Natural killer cell (primary cell): ENCODE measurements around the gene TEX264. TPM values are rescaled to one million over a fixed set of nuclear protein-coding genes. Genes with fewer than 3 reads are reported as not detected.

ENCODE experiments used
- ATAC-seq, 3 donors: fragments of 150-1000 bp in 2 of 3; fragments of 200-7000 bp in 1 of 3; cut with Tn5 transposase; 1 replicate in 1 of 3; 2 replicates in 2 of 3; pipeline ENCODE4 v1.10.0; 2021; ENCODE audit warnings: mild to moderate bottlenecking in 2 of 3, moderate library complexity in 2 of 3
- DNase-seq, 2 donors: peaks; one replicate each; pipeline versions ENCODE4 v3.0.0 to v3.0.0-alpha.2; 2013 to 2021; ENCODE audit warnings: mixed read lengths in 1 of 2
- H3K27ac ChIP-seq: one replicate; pipeline ENCODE4 v1.5.1; 2013; ENCODE audit warnings: mild to moderate bottlenecking, low read length
- H3K27me3 ChIP-seq: one replicate; pipeline ENCODE4 v1.6.1; 2013; ENCODE audit warnings: low read length; ENCODE audit not compliant: control insufficient read depth, insufficient read depth
- H3K36me3 ChIP-seq: one replicate; pipeline ENCODE4 v1.6.1; 2013; ENCODE audit warnings: low read length; ENCODE audit not compliant: control insufficient read depth, insufficient read depth
- H3K4me1 ChIP-seq: one replicate; pipeline ENCODE4 v1.6.1; 2013; ENCODE audit warnings: low read length; ENCODE audit not compliant: control insufficient read depth, insufficient read depth
- H3K4me3 ChIP-seq: one replicate; pipeline ENCODE4 v1.5.1; 2013; ENCODE audit warnings: low read length
- H3K9me3 ChIP-seq: one replicate; pipeline ENCODE4 v1.6.1; 2013; ENCODE audit warnings: low read length; ENCODE audit not compliant: control insufficient read depth, insufficient read depth
- H3K27ac Mint-ChIP-seq, 2 donors: one replicate each; pipeline ENCODE4 v1.8.0; 2022; ENCODE audit warnings: mild to moderate bottlenecking in 2 of 2, mixed read lengths in 2 of 2, moderate library complexity in 1 of 2
- H3K27me3 Mint-ChIP-seq, 2 donors: one replicate each; pipeline ENCODE4 v1.8.0; 2022; ENCODE audit warnings: low read depth in 2 of 2, mixed read lengths in 2 of 2
- H3K36me3 Mint-ChIP-seq: one replicate; pipeline ENCODE4 v1.8.0; 2022; ENCODE audit warnings: mixed read lengths
- H3K4me1 Mint-ChIP-seq, 2 donors: one replicate each; pipeline ENCODE4 v1.8.0; 2022; ENCODE audit warnings: mixed read lengths in 2 of 2
- H3K4me3 Mint-ChIP-seq: one replicate; pipeline ENCODE4 v1.8.0; 2022; ENCODE audit warnings: mild to moderate bottlenecking, moderate library complexity, mixed read lengths
- H3K9me3 Mint-ChIP-seq, 2 donors: one replicate each; pipeline ENCODE4 v1.8.0; 2022; ENCODE audit warnings: mixed read lengths in 2 of 2
- WGBS: methylation state at CpG from one replicate; pipeline ENCODE4 v1.1.7; 2013; ENCODE audit warnings: missing lambda C conversion rate; ENCODE audit not compliant: insufficient coverage; 5-methylcytosine and 5-hydroxymethylcytosine counted together
- intact Hi-C: fragments of 100-400 bp; cut with micrococcal nuclease; formaldehyde crosslinking; loops from one replicate; pipeline ENCODE4 v1.14.2; 2022
- total RNA-seq, 4 donors: library from RNA; stranded (reverse); fragments of 120-200 nt in 1 of 4; gene quantifications; one replicate each; pipeline versions ENCODE4 v1.2.3 to v1.2.4, GENCODE V29; 2013 to 2022
- TF ChIP-seq, protein P1 (sequence below): fragments of 200-600 bp; IDR thresholded peaks from one replicate; pipeline ENCODE4 v1.8.0; 2022; ENCODE audit warnings: antibody characterized with exemption

Gene TEX264
- total RNA-seq, 3 donors from 2014 or later (not counting 1 experiment from before 2014, with no cell fraction given) = 41.1 to 46.8 (median 45.4) TPM

DNA sequence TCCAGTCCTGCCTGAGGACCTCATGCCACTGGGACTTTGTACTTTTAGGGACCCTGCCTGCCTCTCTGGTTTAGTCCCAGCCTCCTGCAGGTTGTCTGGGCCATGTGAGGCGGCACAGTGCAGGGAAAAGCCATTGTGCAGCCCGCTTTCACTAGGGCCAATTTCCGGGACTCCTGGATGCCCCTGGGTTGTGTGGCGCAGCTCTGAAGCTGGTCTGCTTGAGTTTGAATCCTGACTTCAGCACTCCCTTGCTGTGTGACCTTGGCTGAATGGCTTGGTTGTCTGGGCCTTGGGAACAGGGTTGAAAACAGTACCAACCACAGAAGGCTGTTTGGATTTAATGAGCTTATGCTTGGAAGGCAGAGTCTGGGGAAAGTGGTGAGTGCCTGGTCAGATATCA is 8.3 kb downstream of the TEX264 start:
- peaks cover 82% of the 10 kb centered on the region for H3K4me1 ChIP-seq
- DNase-seq (no peak), ATAC-seq (no peak)
- Mint-ChIP-seq H3K4me1 (peaks cover 65 to 84% of the 10 kb centered on the region in 2 donors), H3K36me3 (peaks cover 7% of the 10 kb centered on the region), H3K27ac (peak overlapping the region; percentile 81), H3K4me3 (no peak overlapping the region), H3K27me3 (no peaks in the 10 kb centered on the region), H3K9me3 (no peaks in the 10 kb centered on the region)
- WGBS = 96% methylated on average over 4 of the region's 4 CpGs
- intact Hi-C loops = no loop called here
- no peak overlapping the region for H3K27ac ChIP-seq
- H3K9me3 ChIP-seq = no peaks in the 10 kb centered on the region
- TF ChIP-seq, protein P1, sequence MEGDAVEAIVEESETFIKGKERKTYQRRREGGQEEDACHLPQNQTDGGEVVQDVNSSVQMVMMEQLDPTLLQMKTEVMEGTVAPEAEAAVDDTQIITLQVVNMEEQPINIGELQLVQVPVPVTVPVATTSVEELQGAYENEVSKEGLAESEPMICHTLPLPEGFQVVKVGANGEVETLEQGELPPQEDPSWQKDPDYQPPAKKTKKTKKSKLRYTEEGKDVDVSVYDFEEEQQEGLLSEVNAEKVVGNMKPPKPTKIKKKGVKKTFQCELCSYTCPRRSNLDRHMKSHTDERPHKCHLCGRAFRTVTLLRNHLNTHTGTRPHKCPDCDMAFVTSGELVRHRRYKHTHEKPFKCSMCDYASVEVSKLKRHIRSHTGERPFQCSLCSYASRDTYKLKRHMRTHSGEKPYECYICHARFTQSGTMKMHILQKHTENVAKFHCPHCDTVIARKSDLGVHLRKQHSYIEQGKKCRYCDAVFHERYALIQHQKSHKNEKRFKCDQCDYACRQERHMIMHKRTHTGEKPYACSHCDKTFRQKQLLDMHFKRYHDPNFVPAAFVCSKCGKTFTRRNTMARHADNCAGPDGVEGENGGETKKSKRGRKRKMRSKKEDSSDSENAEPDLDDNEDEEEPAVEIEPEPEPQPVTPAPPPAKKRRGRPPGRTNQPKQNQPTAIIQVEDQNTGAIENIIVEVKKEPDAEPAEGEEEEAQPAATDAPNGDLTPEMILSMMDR = no peak
- H3K36me3 ChIP-seq = peaks cover 20% of the 10 kb centered on the region
- H3K27me3 ChIP-seq = no peaks in the 10 kb centered on the region
- no peak overlapping the region for H3K4me3 ChIP-seq

- intact Hi-C loops = no loop called here
- H3K9me3 Mint-ChIP-seq = no peaks in the 10 kb centered on the region
- H3K4me3 Mint-ChIP-seq = no peak overlapping the region
Measured at GRCh38 chr3:51679777-51680176, 8.7 kb downstream of the TEX264 start.

GRCh38 chr3:51680196-51680595 is 9.1 kb downstream of the TEX264 start:
- H3K36me3 ChIP-seq = peaks cover 23% of the 10 kb centered on the region
- H3K27ac ChIP-seq = no peak overlapping the region
- Mint-ChIP-seq H3K36me3 (peaks cover 7% of the 10 kb centered on the region), H3K27me3 (no peaks in the 10 kb centered on the region), H3K9me3 (no peaks in the 10 kb centered on the region), H3K4me3 (no peak overlapping the region), H3K27ac (peak overlapping the region; percentile 81), H3K4me1 (peaks cover 63 to 83% of the 10 kb centered on the region in 2 donors)
- H3K27me3 ChIP-seq = no peaks in the 10 kb centered on the region
- 91% methylated on average over 6 of the region's 6 CpGs for WGBS
- no peaks in the 10 kb centered on the region for H3K9me3 ChIP-seq
- ATAC-seq = no peak
- no peak for DNase-seq
- H3K4me1 ChIP-seq = peaks cover 83% of the 10 kb centered on the region
- TF ChIP-seq, protein P1 = no peak
- intact Hi-C loops = no loop called here
- no peak overlapping the region for H3K4me3 ChIP-seq

More at GRCh38 chr3:51679777-51680176, 8.7 kb downstream of the TEX264 start:
- no peak for DNase-seq
- TF ChIP-seq, protein P1 = no peak
- Mint-ChIP-seq H3K4me1 (peaks cover 64 to 83% of the 10 kb centered on the region in 2 donors), H3K36me3 (peaks cover 7% of the 10 kb centered on the region), H3K27ac (peak overlapping the region; percentile 81), H3K27me3 (no peaks in the 10 kb centered on the region)
- H3K27ac ChIP-seq = no peak overlapping the region
- no peak overlapping the region for H3K4me3 ChIP-seq
- H3K9me3 ChIP-seq = no peaks in the 10 kb centered on the region
- peaks cover 83% of the 10 kb centered on the region for H3K4me1 ChIP-seq
- H3K36me3 ChIP-seq = peaks cover 23% of the 10 kb centered on the region
- no peaks in the 10 kb centered on the region for H3K27me3 ChIP-seq
- ATAC-seq = no peak
- 75% methylated on average over 7 of the region's 7 CpGs for WGBS

- intact Hi-C loops = no loop called here
- Mint-ChIP-seq H3K4me3 (peak overlapping the region; percentile 86), H3K4me1 (peaks cover 63 to 83% of the 10 kb centered on the region in 2 donors), H3K36me3 (peaks cover 2% of the 10 kb centered on the region), H3K27ac (peak overlapping the region; percentile 81), H3K27me3 (no peaks in the 10 kb centered on the region), H3K9me3 (no peaks in the 10 kb centered on the region)
- no peak for DNase-seq
- no peak for ATAC-seq
- Histone ChIP-seq H3K27ac (peak overlapping the region; percentile 57), H3K4me3 (no peak overlapping the region), H3K9me3 (no peaks in the 10 kb centered on the region), H3K4me1 (peaks cover 83% of the 10 kb centered on the region), H3K36me3 (peaks cover 20% of the 10 kb centered on the region), H3K27me3 (no peaks in the 10 kb centered on the region)
- 100% methylated on average over 2 of the region's 2 CpGs for WGBS
- TF ChIP-seq, protein P1 = no peak
Measured at GRCh38 chr3:51680663-51681230, 9.7 kb downstream of the TEX264 start.
